NCI-H2107 (cell line): ENCODE results near the gene GNPDA1.
A peak's percentile ranks its signal among the peaks of the same experiment; 100 is the strongest.

ENCODE experiments used
- DNase-seq: peaks from one replicate; lab custom pipeline; 2025; lab: John Stamatoyannopoulos, UW

Gene GNPDA1

GRCh38 chr5:141994511-141995136 lies 18.2 kb downstream of the GNPDA1 start:
- no peak for DNase-seq

- peak; percentile 16 for DNase-seq
These were observed 20.4 kb downstream of the GNPDA1 start for GRCh38 chr5:141992349-141992963.

- no peak for DNase-seq
These were observed 23.1 kb downstream of the GNPDA1 start for GRCh38 chr5:141989720-141990119.

- no peak for DNase-seq
These were observed 26.8 kb downstream of the GNPDA1 start for GRCh38 chr5:141986072-141986471.

GRCh38 chr5:141982626-141983025 lies 30.2 kb downstream of the GNPDA1 start:
- DNase-seq = no peak

- DNase-seq = no peak
These were observed 34.4 kb downstream of the GNPDA1 start for GRCh38 chr5:141978389-141978788.

GRCh38 chr5:141976176-141976575 lies 36.7 kb downstream of the GNPDA1 start:
- no peak for DNase-seq

GRCh38 chr5:141973871-141974595 lies 38.8 kb downstream of the GNPDA1 start:
- no peak for DNase-seq

GRCh38 chr5:141969783-141970771 lies 42.8 kb downstream of the GNPDA1 start:
- no peak for DNase-seq

GRCh38 chr5:141968914-141969608 lies 43.8 kb downstream of the GNPDA1 start, which contains the start of gene RNF14:
RNF14 (plus strand) TSS chr5:141969105; CDS start chr5:141973589, 4,484 bp downstream.
- DNase-seq = peak; percentile 71

GRCh38 chr5:141966963-141967333 lies 45.9 kb downstream of the GNPDA1 start:
- DNase-seq = no peak

- DNase-seq = no peak
These were observed 46.4 kb downstream of the GNPDA1 start for GRCh38 chr5:141966275-141966962.

GRCh38 chr5:141965071-141965470 lies 47.8 kb downstream of the GNPDA1 start:
- no peak for DNase-seq

- DNase-seq = no peak
These were observed 49.1 kb downstream of the GNPDA1 start for GRCh38 chr5:141963701-141964100.

- DNase-seq = no peak
These were observed 51.4 kb downstream of the GNPDA1 start for GRCh38 chr5:141961466-141961865.

- DNase-seq = peak; percentile 76
These were observed 52.1 kb downstream of the GNPDA1 start for GRCh38 chr5:141960449-141961323.

- no peak for DNase-seq
These were observed 52.8 kb downstream of the GNPDA1 start for GRCh38 chr5:141960018-141960417.

GRCh38 chr5:141958546-141959172 lies 54.2 kb downstream of the GNPDA1 start:
- DNase-seq = no peak

- DNase-seq = no peak
These were observed 54.7 kb downstream of the GNPDA1 start, which contains the start of gene PCDH12 for GRCh38 chr5:141958113-141958512. PCDH12 (minus strand) TSS chr5:141958202; CDS start chr5:141957851, 351 bp downstream.
